Measurements from ENCODE around the gene LRMDA. TPM values are rescaled to one million over a fixed set of nuclear protein-coding genes. Genes with fewer than 3 reads are reported as not detected.

The LRMDA gene
- total and polyA plus RNA-seq, 2 of the 8 experiments (the other 6 are each of a cell fraction or from before 2014, with no cell fraction given), result 0.86 to 2.8 TPM

- H3K79me1 ChIP-seq (ENCODE audit: low read depth, low read length), result no peaks in the 10 kb centered on the region
- no peak overlapping the region for H3K4ac ChIP-seq (replicated peaks; ENCODE audit: insufficient read length, low read depth, low read length)
- H2BK120ac ChIP-seq (replicated peaks; ENCODE audit: low read depth, low read length), result no peak overlapping the region
- POLR2A ChIA-PET (ENCODE audit: partially characterized antibody), result no interaction called here
- no peaks in the 10 kb centered on the region for H3K4me1 ChIP-seq (replicated peaks in 1 of 4; ENCODE audit: control insufficient read depth in 3 of 4, insufficient read depth in 4 of 4, low read length in 3 of 4)
- H2AFZ ChIP-seq (ENCODE audit: low read length), result no peak overlapping the region
- no peak overlapping the region for H3K27ac ChIP-seq (ENCODE audit: low read depth, low read length)
- 94% methylated on average over 10 of the region's 10 CpGs; no CpG with 5 or more reads in 1 of the 2 experiments for WGBS, 2 experiments (ENCODE audit: extremely low coverage in 1 of 2, insufficient coverage in 1 of 2, insufficient read length in 1 of 2, insufficient replicate concordance in 2 of 2, low coverage in 1 of 2, low lambda C conversion rate in 2 of 2, missing lambda C conversion rate in 1 of 2)
- no peaks in the 10 kb centered on the region for H3K27me3 ChIP-seq (replicated peaks in 1 of 4; ENCODE audit: control insufficient read depth in 3 of 4, extremely low read depth in 1 of 4, insufficient read depth in 3 of 4, low read length in 3 of 4)
- no peak overlapping the region for H3K18ac ChIP-seq (ENCODE audit: extremely low read depth, low read length)
- no peaks in the 10 kb centered on the region for H3K23me2 ChIP-seq (ENCODE audit: low read depth, low read length)
- H3K4me3 ChIP-seq (ENCODE audit: extremely low read depth in 1 of 4, insufficient read depth in 2 of 4, low read depth in 3 of 4, low read length in 4 of 4), result no peak overlapping the region
- no peak overlapping the region for H2BK12ac ChIP-seq (ENCODE audit: low read depth, low read length)
- H3K36me3 ChIP-seq (ENCODE audit: control insufficient read depth in 2 of 4, insufficient read depth in 4 of 4, low read length in 3 of 4), result no peaks in the 10 kb centered on the region
- H4K5ac ChIP-seq (ENCODE audit: insufficient read length, low read depth, low read length), result no peak overlapping the region
- H2BK20ac ChIP-seq (ENCODE audit: low read length), result no peak overlapping the region
- no peaks in the 10 kb centered on the region for H4K20me1 ChIP-seq (replicated peaks in 1 of 2; ENCODE audit: control insufficient read depth in 1 of 2, insufficient read depth in 2 of 2, low read length in 2 of 2)
- no peak overlapping the region for H3K14ac ChIP-seq (ENCODE audit: insufficient read length)
- H4K8ac ChIP-seq (ENCODE audit: extremely low read depth, insufficient read depth, low read length), result no peak overlapping the region
- H2BK5ac ChIP-seq (ENCODE audit: low read depth, low read length), result no peak overlapping the region
- no peak overlapping the region for H2BK15ac ChIP-seq (ENCODE audit: low read length)
- H3K23ac ChIP-seq (ENCODE audit: insufficient read length), result no peak overlapping the region
- no peak for FAIRE-seq
- H3K9me3 ChIP-seq (ENCODE audit: insufficient read depth in 2 of 2, low read depth in 1 of 2, low read length in 1 of 2), result no peaks in the 10 kb centered on the region
- H4K91ac ChIP-seq (replicated peaks; ENCODE audit: insufficient read length, low read length), result no peak overlapping the region
- H3K56ac ChIP-seq (replicated peaks; ENCODE audit: insufficient read length, low read depth, low read length), result no peak overlapping the region
- no peak for DNase-seq (ENCODE audit: low read depth in 1 of 2, low spot score in 2 of 2)
- no peak overlapping the region for H3K9ac ChIP-seq (replicated peaks in 1 of 4; ENCODE audit: extremely low read depth in 1 of 4, low read depth in 3 of 4, low read length in 3 of 4)
- no peak overlapping the region for H3K4me2 ChIP-seq (ENCODE audit: insufficient read depth in 1 of 2, low read depth in 2 of 2, low read length in 2 of 2)
- CTCF ChIA-PET (ENCODE audit: partially characterized antibody), result no interaction called here
- H3K79me2 ChIP-seq (ENCODE audit: control insufficient read depth in 1 of 2, insufficient read depth in 2 of 2, low read length in 2 of 2), result no peaks in the 10 kb centered on the region
- no peak overlapping the region for H2AK5ac ChIP-seq (ENCODE audit: low read depth, low read length)
- TF ChIP-seq RBBP5 (IDR thresholded peaks at IDR 0.05; ENCODE audit: borderline replicate concordance, low read depth, low read length) (no peak), CHD2 (IDR thresholded peaks at IDR 0.05; ENCODE audit: low read length) (no peak), TAF7 (optimal IDR thresholded peaks at IDR 0.05; ENCODE audit: borderline replicate concordance, low read depth, low read length) (no peak), MAX (IDR thresholded peaks at IDR 0.05) (no peak), BACH1 (IDR thresholded peaks at IDR 0.05; ENCODE audit: low read length) (no peak), CTCF (IDR thresholded peaks at IDR 0.05; ENCODE audit: control extremely low read depth in 1 of 3, insufficient read depth in 1 of 3, low read depth in 1 of 3, low read length in 3 of 3) (no peak), SP4 (IDR thresholded peaks at IDR 0.05; ENCODE audit: low read length) (no peak), RFX5 (IDR thresholded peaks at IDR 0.05; ENCODE audit: borderline replicate concordance, low read depth, low read length) (no peak), SIN3A (conservative IDR thresholded peaks at IDR 0.05 in 1 of 2, IDR thresholded peaks at IDR 0.05 in 1 of 2; ENCODE audit: low read depth in 1 of 2, low read length in 2 of 2) (no peak), KDM1A (IDR thresholded peaks at IDR 0.05; ENCODE audit: borderline replicate concordance, low read length) (no peak)
Measured at GRCh38 chr10:76185471-76186301, 754.3 kb downstream of the LRMDA start.
